Stimulated activated CD8-positive, alpha-beta memory T cell treated with anti-CD3 and anti-CD28 coated beads, Interleukin-15, amount 100 ng/mL, for 1 hour (primary cell): ENCODE data around the gene PALD1.
"Not testable (repeated sequence)": the region's sequence is repeated elsewhere in the genome, so short reads cannot be mapped to it uniquely, and the experiment has no call there.

Source experiments
- DNase-seq: peaks from one replicate; pipeline ENCODE4 v3.0.0-alpha.2; 2020; ENCODE audit warnings: low read depth

The PALD1 gene

GRCh38 chr10:70573599-70574506, 95.3 kb downstream of the PALD1 start:
- no peak for DNase-seq

- no peak for DNase-seq
These were observed 96.9 kb downstream of the PALD1 start for GRCh38 chr10:70575486-70575873.

GRCh38 chr10:70575874-70576802, 97.6 kb downstream of the PALD1 start:
- no peak for DNase-seq

GRCh38 chr10:70576803-70577517, 98.4 kb downstream of the PALD1 start:
- DNase-seq: no peak

GRCh38 chr10:70578371-70578947, 99.9 kb downstream of the PALD1 start:
- DNase-seq: peak; percentile 43

GRCh38 chr10:70579234-70580002, 100.9 kb downstream of the PALD1 start:
- no peak for DNase-seq

- not testable (repeated sequence) for DNase-seq
These were observed 102.6 kb downstream of the PALD1 start for GRCh38 chr10:70581176-70581575.

GRCh38 chr10:70582793-70583668, 104.5 kb downstream of the PALD1 start:
- DNase-seq: no peak

GRCh38 chr10:70583669-70584037, 105.1 kb downstream of the PALD1 start:
- DNase-seq: no peak

GRCh38 chr10:70584366-70584765, 105.8 kb downstream of the PALD1 start:
- DNase-seq: no peak

GRCh38 chr10:70584909-70585544, 106.5 kb downstream of the PALD1 start:
- DNase-seq: no peak

GRCh38 chr10:70585578-70586169, 107.1 kb downstream of the PALD1 start:
- DNase-seq: no peak

- no peak for DNase-seq
These were observed 107.9 kb downstream of the PALD1 start for GRCh38 chr10:70586348-70586930.

- DNase-seq: no peak
These were observed 108.6 kb downstream of the PALD1 start for GRCh38 chr10:70587045-70587658.

GRCh38 chr10:70588255-70588654, 109.7 kb downstream of the PALD1 start:
- DNase-seq: no peak

- no peak for DNase-seq
These were observed 110.4 kb downstream of the PALD1 start for GRCh38 chr10:70588859-70589570.

- DNase-seq: no peak
These were observed 111.4 kb downstream of the PALD1 start for GRCh38 chr10:70589762-70590654.
